Right ventricle myocardium inferior (tissue), 1 donor: ENCODE results near the gene HPS4. TPM values are rescaled to one million over a fixed set of nuclear protein-coding genes. Genes with fewer than 3 reads are reported as not detected.
"Not testable (repeated sequence)": the region's sequence is repeated elsewhere in the genome, so short reads cannot be mapped to it uniquely, and the experiment has no call there.

Experiments
- ATAC-seq: fragments of 200-7000 bp; cut with Tn5 transposase; one replicate; pipeline ENCODE4 v1.9.1; 2020; ENCODE audit warnings: mild to moderate bottlenecking, moderate library complexity
- DNase-seq: peaks from one replicate; pipeline ENCODE4 v3.0.0; 2021; ENCODE audit errors: missing footprints
- intact Hi-C: fragments of 100-400 bp; cut with DNase I; formaldehyde crosslinking; loops from one replicate; pipeline ENCODE4 v1.11.0; 2022
- long read RNA-seq: library from polyadenylated mRNA; unstranded; transcript quantifications from one replicate; pipeline ENCODE4 v2.0.0, GENCODE V29; 2021
- total RNA-seq: library from RNA; stranded (reverse); fragmentation: NEBNext Ultra II Directional; extraction: Animal tissue kit (Norgen Biotek cat#: 25700); gene quantifications from one replicate; pipeline ENCODE4 v1.2.1, GENCODE V29; 2021
- donor health status: DM: no; HTN: yes; CAD: no; lungs with severe emphysema.

HPS4 gene
- 8.5 TPM for total RNA-seq
- long read RNA-seq, partial matches to known transcripts: 2 of 2 reads
- long read RNA-seq, other reads (novel, unspliced or antisense): 0 of 2 reads

GRCh38 chr22:26483439-26484359 lies at the start of gene HPS4, which contains the start of gene SRRD:
TSS of gene HPS4 (minus strand) at chr22:26483783. CDS start at chr22:26481762, 2,021 bp downstream.
TSS of gene SRRD (plus strand) at chr22:26483877. CDS start at chr22:26483891, 14 bp downstream.
- ATAC-seq (peak; percentile 92), DNase-seq (peak; percentile 96)
- intact Hi-C loops: loop anchor here (5.0 kb wide), 1 partner anchor 109 kb away; the partner anchor contains the start of gene TPST2

- DNase-seq (no peak), ATAC-seq (no peak)
- intact Hi-C loops: loop anchor here (2.0 kb wide), 1 partner anchor 15 kb away; no protein-coding TSS in a partner anchor
Measured at GRCh38 chr22:26529345-26529744, 45.8 kb upstream of the HPS4 start.

DNA sequence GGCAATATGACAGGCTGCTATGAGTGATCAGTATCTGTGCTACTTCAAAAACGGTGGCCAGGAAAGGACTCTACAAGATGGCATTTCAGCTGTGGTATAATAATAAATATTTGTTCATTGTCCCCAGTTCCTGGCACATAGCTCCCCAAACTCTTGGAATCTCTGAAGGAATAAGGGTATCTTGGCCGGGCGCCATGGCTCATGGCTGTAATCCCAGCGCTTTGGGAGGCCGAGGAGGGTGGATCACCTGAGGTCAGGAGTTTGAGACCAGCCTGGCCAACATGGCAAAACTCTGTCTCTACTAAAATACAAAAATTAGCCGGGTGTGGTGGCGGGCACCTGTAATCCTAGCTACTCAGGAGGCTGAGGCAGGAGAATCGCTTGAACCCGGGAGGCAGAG lies 44.9 kb upstream of the HPS4 start:
- ATAC-seq, DNase-seq: not testable (repeated sequence)
- intact Hi-C loops: loop anchor here (2.0 kb wide), 1 partner anchor 16 kb away; no protein-coding TSS in a partner anchor

DNA sequence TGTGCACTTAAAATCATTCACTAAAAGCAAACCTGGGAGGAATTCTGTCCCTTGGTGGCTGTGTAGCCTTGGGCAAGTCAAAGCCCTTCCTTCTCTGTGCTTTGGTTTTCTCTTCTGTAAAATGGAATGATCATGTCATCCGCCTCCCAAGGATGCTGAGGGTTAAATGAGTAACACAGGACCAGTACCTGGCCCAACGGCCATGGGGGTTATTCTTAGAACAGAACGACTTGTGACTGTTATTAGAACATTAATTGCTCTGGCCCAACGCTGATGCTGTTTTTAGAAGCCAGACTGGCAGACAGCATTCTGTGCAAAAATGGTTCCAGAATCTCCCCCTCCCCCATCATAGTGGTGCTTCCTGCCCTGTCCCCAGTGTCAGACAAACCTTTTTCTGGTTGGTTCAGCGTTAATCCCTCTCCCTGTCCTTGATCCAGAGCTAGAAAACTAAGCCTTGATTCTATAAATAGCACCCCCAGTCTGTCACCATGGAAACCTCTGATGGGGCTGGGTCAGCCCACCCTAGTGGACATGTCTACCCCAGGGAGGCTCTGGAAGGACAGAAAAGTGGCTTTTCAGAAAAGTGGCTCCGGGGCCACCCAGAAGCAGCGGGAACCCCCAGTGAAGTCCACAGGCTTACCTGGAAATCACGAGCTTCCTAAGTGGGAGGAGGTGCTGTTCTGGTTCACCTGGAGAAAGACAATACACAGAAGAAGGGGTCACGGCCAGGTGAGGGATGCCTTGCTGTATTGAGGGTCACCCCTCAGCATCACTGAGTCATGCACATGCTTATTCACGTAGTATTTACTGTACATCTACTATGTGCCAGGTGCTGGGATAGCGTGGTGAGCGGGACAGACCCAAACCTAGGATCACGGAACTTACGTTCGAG lies 44.2 kb upstream of the HPS4 start:
- DNase-seq (no peak), ATAC-seq (peak; percentile 91)
- intact Hi-C loops: loop anchor here (2.0 kb wide), 1 partner anchor 17 kb away; no protein-coding TSS in a partner anchor

GRCh38 chr22:26527167-26527566 lies 43.6 kb upstream of the HPS4 start:
- DNase-seq (no peak), ATAC-seq (no peak)
- intact Hi-C loops: no loop called here

DNA sequence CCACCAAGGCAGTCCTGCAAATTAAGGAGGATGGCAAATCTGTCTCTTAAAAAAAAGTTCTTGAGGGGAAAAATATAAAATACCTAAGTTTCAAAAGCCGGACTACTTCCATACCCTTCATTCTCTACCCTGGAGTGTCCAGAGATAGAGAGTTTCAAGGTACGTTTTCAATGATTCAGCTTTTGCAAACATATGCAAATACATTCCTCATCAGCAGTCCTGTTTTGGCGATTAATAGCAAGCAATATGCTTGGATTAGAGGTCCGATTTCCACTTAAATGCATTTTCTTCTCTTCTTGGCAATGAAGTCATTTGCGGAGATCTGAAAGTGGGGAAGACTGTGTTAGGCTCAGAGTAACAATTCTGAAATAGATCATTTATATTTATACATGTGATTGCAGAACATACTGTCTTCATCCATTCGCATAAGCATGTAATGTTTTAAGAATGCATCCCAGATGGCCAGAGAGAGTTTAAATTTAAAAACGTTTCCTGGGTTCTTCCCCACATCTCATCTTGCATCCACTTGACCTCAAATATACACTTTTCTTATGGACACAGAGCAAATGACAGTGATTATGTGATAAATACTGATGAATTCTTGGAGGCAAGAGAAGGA lies 42.5 kb upstream of the HPS4 start:
- DNase-seq: no peak
- ATAC-seq: no peak
- intact Hi-C loops: no loop called here

DNA sequence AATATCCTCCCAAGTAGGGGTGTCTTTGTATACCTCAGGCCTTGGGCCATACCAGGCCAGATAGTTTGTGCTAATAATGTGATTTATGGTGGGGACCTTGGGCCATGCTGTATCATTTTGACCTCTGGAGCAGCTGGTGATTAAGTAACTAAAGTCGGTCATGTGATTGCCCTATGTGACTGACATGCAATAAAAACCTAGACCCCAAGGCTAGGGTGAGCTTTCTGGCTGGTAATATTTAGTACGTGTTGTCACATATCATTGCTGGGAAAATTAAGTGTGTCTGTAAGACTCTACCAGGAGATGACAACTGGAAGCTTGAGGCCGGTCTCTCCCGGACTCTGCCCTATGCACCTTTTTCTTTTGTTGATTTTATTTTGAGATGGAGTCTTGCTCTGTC lies 41.3 kb upstream of the HPS4 start:
- DNase-seq: no peak
- no peak for ATAC-seq
- intact Hi-C loops: no loop called here

DNA sequence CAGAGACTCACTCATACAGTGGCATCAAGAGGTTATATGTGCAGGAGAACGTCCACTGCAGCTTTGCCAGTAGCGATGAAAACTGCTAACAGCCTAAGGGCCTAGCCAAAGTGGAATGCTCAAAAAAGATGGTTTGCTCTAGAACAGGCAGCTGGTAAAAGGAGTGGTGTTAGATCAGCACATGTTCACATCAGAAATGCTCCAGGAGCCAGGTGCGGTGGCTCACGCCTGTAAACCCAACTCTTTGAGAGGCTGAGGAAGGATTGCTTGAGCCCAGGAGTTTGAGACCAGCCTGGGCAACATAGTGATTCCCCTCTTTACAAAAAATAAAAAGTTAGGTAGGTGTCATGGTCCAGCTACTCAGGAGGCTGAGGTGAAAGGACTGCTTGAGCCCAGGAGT lies 39.0 kb upstream of the HPS4 start:
- DNase-seq: no peak
- ATAC-seq: no peak
- intact Hi-C loops: no loop called here

GRCh38 chr22:26522012-26522411 lies 38.4 kb upstream of the HPS4 start:
- no peak for DNase-seq
- ATAC-seq: no peak
- intact Hi-C loops: no loop called here

DNA sequence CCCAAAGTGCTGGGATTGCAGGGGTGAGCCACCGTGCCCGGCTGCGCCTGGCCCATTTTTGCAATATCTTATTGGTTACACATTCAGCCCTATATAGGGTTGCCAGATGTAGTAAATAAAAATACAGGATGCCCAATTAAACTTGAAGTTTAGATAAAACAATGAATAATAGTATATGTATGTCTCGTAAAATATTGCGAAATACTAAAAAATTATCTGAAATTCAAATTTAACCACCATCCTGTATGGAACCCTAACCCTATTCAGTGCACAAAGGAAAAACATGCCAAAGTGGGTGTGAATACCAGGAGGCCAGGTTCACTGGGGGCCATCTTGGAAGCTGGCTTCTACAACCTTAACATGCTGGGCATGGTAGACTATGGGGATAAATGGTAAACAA lies 33.8 kb upstream of the HPS4 start:
- intact Hi-C loops: no loop called here
- no peak for ATAC-seq
- DNase-seq: no peak

- ATAC-seq (no peak), DNase-seq (no peak)
- intact Hi-C loops: no loop called here
Measured at GRCh38 chr22:26516503-26516902, 32.9 kb upstream of the HPS4 start.

DNA sequence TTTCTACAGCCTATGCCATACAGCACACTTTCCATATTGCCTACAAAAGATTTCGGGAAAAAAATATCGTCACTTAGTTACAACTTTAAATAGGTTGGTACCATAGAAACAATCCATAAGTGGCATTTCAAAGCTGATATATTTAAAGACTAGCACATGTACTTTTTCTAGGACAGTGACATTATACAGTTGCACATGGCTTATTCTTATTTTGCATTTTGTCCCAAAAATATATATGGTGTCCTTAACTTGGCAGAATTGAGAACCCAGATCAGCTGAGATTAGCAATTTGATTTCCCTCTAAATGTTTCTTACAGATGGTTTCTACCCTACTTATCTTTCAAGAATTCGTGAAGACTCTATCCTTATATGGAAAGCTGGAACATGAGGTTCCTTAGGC lies 32.3 kb upstream of the HPS4 start:
- intact Hi-C loops: no loop called here
- ATAC-seq: no peak

GRCh38 chr22:26514419-26515161 lies 31.0 kb upstream of the HPS4 start:
- intact Hi-C loops: no loop called here

More for the DNA sequence above, 32.3 kb upstream of the HPS4 start:
- DNase-seq: no peak

DNA sequence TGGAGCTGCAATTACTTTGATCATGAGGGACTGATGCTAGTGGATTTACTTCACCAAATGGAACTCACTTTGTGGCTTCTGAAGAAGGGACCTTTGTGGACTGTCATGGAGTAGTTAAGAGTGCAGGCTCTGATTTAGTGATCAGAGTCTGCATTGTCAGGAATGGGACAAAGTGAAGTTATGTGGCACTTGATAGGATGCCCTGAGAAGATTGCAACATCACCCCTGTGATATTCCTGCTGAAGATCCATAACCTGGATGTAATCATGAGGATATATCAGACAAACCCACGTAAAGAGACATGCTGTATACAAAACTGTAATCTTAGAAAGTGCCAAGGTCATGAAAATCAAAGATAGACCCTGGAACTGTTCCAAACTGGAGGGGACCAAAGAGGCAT lies 30.3 kb upstream of the HPS4 start:
- ATAC-seq (no peak), DNase-seq (no peak)
- intact Hi-C loops: no loop called here

More at GRCh38 chr22:26514419-26515161, 31.0 kb upstream of the HPS4 start:
- DNase-seq (no peak), ATAC-seq (no peak)

DNA sequence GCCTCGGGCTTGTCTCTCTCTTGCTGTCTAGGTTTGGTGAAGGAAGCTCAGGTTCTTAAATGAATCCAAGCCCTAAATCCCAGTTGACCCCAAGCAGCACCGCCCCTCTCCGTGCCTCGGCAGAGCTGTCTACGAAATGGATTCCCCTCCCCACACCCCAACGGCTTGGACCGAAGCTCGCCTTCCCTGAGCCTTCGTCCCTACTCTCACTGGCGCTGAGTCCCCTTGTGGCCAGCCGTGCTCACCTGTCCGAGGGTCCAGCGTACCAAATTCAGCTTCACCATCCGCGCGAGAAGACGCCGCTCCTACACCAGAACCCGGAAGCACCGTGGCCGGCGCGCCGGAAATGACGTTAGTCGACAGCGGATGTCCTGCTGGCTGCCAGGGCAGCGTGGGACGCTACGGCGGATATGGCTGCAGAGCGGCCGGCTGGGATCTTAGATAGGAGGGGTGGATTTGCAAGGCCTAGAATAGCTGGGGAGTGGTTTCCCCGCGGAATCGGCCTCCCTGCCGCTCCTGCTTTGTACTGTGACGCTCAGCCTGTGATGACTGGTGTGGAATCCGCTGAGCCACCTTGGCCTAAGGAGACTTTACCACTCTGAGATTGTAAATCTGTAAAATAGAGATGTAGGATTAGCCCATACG lies 28.7 kb upstream of the HPS4 start, which contains the start of gene TFIP11:
TSS of gene TFIP11 (minus strand) at position 325 of the 645 bp plus-strand sequence. CDS start 2,201 bp downstream, outside the sequence.
- ATAC-seq: peak; percentile 97
- DNase-seq: peak; percentile 98
- intact Hi-C loops: no loop called here

DNA sequence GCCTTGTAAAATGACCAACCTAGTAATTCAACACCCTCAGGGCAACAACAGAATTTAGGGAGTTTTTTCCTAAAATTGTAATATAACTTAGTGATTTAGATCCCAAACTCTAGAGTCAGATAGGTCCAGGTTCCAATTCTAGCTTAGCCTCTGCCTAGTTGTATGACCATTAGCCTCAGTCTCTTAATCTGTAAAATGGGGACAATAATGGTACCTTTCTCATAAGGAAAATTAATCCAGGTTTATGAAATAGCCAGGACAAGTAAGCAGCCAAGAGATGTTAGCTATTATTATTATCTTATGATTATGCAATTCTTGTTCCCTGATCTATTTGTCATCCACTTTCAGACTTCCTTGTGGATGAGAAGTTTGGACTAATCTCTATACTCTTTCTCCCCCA lies 24.6 kb upstream of the HPS4 start:
- intact Hi-C loops: no loop called here
- ATAC-seq (no peak), DNase-seq (no peak)

DNA sequence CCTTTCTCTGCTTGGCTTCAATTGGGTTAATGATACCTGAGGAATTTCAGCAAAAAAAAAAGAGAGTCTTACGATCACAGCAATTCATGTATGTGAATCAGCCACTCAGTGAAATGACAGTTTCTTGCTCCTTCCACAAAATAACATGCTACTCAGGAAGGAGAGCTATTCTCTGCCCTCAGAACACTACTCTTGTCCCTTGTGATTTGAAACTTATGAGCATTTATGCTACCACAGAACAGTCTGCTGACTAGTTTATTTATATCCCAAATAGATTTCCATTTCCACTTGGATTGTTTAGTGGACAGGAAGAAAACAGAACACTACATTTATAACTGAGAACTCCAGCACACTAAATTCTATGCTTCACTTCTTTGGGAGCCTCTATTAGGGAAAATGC lies 20.2 kb upstream of the HPS4 start:
- intact Hi-C loops: loop anchor here (1.0 kb wide), 1 partner anchor 85 kb away; no protein-coding TSS in a partner anchor
- ATAC-seq: peak; percentile 49
- DNase-seq: no peak
